Measurements from ENCODE around the gene XIRP1.

DNA sequence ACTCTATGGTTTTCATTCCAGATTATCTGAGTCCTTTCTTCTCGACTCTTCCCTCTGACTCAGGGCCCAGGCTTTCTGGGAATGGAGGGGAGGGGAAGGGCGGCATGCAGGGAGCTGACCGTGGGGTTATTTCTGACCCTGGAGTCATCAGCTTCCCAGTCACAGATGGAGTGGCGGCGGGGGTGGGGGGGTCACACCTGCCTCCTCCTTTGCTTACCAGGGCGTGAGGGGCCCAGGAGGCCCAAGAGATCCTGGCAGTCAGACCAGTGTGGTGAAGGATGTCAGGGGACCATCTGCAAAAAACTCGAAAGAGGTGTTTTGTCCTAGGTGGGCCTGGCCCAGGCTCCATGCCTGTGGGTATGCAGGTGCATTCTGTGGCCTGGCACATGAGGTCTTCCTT, 996 bp upstream of the XIRP1 start:
- TF ChIP-seq CTCF (IDR thresholded peaks at IDR 0.05; ENCODE audit: low read depth, low read length, poor library complexity, severe bottlenecking) = no peak
- TF ChIP-seq EZH2phosphoT487 (IDR thresholded peaks at IDR 0.05; ENCODE audit: borderline replicate concordance, low read length) = no peak

All from DOHH2 (cell line).